Loucy (cell line): ENCODE results near the gene KCNQ2.

Source experiments
- CTCF ChIP-seq: fragments of 200-600 bp; sonication (generic); conservative IDR thresholded peaks from 2 replicates; pipeline ENCODE4 v1.5.1; 2014; ENCODE audit warnings: mild to moderate bottlenecking, antibody characterized with exemption, low read length
- EZH2phosphoT487 ChIP-seq: fragments of 200-600 bp; IDR thresholded peaks from 2 replicates; pipeline ENCODE4 v1.6.1; 2018; ENCODE audit warnings: antibody characterized with exemption, mild to moderate bottlenecking, moderate library complexity, borderline replicate concordance

- TF ChIP-seq CTCF (no peak), EZH2phosphoT487 (no peak)
Observed at GRCh38 chr20:63384336-63384735, 88.1 kb downstream of the KCNQ2 start.
